Left lobe of liver (tissue), 2 donors: ENCODE measurements around the gene GALNT2. TPM values are rescaled to one million over a fixed set of nuclear protein-coding genes. Genes with fewer than 3 reads are reported as not detected.

Experiments
- ATAC-seq: fragments of 200-7000 bp; cut with Tn5 transposase; one replicate; pipeline ENCODE4 v1.9.1; 2020; ENCODE audit warnings: mild to moderate bottlenecking, moderate library complexity
- DNase-seq: peaks from one replicate; pipeline ENCODE4 v3.0.0-alpha.2; 2020; ENCODE audit warnings: low spot score
- total RNA-seq: library from RNA; stranded (reverse); gene quantifications from one replicate; pipeline ENCODE4 v1.2.1, GENCODE V29; 2021
- donor health status: DM: no; HTN: no; CAD: no; lungs with moderate emphysema.
- donor health status: DM: no; HTN: yes; CAD: no.

The GALNT2 gene
- total RNA-seq, 1 donor from 2014 or later, result 83.7 TPM

DNA sequence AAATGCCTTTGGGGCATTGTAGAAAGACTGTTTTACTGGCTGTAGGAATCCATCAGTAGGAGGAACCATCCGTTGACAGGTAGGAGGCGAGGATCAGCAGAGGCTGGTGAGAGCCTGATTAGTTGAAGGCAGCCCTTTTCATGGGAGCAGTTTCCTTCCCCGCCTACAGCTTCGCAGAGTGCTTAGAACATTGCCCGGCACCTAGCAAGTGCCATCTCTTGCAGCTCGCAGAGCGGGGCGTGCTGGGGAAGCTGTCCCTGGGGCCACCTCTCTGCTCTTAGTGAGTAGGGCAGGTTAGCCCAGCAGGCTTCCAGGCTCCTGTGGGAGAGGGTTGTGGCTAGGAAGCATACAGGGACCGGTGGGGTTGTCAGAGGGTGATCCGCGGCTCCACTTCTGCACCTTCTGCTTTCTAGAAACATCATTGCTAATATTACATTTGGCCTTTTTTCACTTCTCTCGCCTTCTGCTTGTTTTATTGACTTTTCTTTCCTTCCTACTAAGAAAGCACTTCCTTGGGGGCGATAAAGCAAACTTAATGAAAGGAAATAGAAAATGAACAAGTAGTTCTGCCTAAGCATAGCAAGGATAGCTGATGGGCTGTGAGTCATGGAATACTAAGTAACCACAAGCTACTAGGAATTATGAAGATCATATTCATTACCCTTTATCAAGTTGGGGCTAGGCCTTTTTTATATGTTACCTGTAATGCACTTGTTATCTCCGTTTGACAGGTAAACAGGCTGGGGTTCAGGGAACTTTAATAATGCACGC, 176.7 kb downstream of the GALNT2 start:
- ATAC-seq (no peak), DNase-seq (no peak)

DNA sequence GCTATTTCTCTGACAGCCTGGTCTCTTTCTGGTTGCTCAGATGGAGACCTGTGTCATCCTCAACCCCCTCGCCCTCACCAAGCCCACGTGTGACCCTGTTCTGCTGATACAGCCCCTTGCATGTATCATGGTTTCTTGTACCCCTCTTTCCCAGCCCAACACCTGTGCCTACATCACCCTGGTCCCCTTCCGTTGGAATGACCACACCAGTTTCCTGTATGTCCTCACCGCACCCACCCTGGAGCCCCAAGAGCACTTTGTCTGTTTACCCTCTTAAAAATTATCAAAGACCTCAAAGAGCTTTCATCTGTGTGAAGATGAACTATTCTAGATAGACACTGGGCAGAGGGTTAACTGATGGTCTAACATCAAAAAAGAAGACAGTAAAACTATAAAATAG, 179.5 kb downstream of the GALNT2 start:
- ATAC-seq (no peak), DNase-seq (no peak)

DNA sequence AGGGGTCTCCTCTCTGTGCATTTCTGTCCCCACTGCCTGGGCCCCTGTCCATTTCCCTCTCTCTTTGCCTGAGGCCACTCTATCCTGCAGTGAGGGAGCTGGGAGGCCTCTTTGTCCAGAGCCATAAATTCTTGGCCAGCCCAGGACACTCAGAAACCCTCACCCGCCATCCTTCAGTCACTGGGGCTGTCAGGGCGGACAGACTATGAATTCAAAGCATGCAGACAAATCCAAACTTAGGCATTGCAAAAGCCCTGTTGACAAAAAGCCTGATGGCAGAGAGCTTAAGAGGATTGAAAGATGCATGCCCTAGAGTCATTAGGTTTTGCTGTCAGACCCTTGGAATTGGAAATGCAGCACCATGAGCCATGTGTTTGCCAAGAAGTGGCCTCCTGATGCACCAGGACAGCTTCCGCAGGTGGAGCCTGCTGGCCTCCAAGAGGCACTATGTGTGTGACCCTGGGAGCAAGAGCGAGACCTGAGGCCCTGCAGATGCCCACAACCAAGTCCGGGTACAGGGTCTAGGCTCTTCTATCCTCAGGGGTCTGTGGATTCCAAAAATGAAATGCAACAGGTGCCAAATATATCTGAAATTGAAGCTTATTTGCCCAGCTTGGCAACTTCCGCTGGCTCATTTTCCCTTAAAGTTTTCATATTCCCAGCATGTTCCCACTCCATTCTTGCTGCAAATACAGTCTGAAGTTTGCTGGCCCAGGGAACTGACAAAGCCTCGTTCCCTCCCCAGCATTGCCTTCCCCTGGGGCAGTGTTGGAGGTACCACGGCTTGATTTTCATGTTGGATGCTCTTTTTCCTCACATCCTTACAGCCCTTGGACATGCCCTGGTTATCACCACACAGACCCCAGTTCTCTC, 181.2 kb downstream of the GALNT2 start:
- no peak for ATAC-seq
- DNase-seq, result no peak

DNA sequence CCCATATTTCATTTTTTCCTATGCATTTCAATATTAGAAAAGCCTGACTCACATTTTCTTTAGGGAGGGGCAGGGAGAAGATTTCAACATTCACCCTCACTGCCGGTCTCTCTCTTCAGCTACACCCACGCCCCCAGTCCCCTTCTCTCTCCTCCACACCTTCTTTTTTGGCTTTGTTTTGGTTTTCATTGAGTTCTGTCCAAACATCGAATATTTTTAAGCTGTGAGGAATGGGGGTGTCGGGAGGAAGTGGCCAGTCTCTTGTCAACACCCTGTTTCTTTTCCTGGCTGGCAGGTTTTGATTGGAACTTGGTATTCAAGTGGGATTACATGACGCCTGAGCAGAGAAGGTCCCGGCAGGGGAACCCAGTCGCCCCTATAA, 181.8 kb downstream of the GALNT2 start:
- ATAC-seq (no peak), DNase-seq (no peak)

DNA sequence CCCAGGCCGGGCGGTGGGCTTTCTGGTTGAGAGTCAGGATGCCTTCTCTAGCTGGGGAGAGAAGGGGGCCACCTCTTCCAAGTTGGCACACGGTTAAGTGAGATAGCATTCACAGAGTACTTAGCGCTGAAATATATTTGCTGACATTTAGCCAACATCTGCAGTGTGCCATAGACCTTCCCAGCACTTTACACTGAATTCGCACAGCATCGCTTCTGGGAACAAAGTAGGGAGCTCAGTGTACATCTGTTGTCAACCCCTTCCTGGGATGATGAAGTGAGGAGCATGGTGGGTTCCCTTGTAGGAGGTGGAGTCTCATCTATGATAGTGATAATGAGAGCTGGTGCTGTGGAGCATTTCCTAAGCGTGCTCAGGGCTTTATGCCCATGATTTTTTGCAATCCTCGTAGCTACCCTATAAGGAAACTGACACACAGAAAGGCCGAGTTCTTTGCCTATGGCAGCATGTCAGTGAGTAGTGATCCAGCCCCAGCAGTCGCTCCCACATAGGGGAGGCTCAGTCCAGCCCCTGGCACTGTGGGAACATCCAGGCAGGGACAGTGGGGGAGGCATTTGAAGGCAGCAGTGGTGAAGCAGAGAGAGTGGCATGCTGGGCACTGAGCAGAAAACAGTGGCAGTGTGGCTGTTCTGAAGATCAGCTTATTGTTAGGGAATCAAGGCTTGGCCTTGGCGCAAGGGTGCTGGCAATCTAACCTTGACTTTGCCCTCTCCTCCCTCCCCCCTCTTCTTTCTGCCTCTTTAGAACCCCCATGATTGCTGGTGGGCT, 182.8 kb downstream of the GALNT2 start:
- DNase-seq, result no peak
- no peak for ATAC-seq

DNA sequence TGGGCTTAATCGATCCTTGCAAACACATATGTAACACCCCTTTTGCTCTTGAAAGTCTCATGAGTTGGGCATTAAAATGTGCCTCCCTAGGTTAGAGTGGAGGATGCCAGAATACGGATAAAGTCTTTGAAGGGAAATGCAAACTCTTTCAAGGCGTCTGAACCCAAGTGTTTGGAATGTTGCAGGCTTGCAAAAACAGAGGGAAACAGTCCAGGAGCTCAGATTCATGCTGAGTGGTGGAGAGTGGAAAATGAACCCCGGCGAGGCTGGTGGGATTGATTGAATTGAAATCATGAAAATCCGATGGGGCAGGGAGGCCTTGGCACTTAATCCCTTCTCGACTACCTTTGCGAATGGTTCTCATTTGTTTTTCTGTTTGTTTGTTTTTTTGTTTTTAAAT, 183.6 kb downstream of the GALNT2 start:
- DNase-seq (no peak), ATAC-seq (no peak)

DNA sequence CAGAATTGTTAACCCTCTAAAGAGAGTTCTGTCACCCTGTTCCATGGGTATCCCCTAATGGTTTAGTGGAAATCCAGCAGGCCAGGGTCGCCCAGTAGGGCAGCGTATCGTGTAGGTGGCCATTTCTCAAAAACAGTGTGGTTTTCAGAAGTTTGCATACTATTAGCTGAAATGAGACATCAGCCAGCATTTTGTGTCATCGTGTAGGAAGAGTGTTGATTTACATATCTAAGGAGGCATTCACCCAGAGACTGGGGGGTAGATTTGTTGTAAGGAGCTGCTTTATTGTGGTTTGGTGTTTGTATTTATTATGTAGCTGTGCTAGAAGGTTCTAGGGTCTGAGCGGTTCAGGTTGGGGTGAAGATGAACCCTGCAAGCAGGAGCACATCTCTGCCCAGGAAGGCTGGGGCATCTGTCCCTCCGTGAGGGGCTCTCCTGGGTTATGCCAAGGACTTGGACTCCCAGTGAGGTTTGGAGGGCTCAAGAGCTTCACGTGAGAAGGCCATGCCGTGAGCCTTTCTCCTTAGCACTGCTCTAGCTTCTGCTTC, 184.7 kb downstream of the GALNT2 start:
- no peak for ATAC-seq

DNA sequence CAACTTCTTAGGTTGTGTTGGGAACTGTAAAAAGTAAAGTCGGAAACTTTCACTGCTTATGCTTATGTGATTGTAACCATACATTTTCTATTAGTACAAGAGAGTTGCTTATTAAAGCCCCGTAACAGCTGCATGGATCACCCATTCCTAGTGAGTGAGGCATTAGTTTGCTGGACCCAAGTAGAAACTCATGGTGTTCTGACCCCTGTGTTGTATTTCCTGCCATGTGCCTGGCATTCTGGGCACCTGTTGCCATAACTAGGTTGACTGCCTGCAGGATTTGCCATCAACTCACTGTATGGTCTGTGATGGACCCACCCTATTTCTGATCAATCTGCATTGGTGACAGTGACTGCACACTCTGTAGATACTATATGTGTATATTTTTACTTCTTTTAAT, 186.1 kb downstream of the GALNT2 start:
- ATAC-seq, result no peak
- no peak for DNase-seq

More for the DNA sequence above, 184.7 kb downstream of the GALNT2 start:
- DNase-seq, result no peak

DNA sequence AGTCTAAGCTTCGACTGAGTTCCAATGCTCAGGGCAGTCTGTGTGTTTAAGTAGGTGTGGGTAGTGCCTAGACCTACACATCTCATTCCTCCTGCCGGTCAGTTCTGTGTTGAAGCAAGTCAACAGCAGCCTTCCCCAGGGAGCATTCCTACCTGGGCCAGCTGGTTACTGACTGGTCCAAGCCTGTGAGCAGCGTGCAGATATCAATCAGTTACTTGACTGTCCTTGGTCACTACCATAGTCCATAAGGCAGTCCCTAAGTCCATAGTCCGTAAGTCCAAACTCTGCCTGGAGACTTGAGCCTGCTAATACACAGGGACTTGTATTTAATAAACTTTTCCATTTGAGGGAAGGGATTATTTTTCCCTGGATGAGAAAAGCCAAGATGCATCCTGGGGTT, 187.2 kb downstream of the GALNT2 start:
- ATAC-seq, result peak; percentile 82
- DNase-seq, result no peak

DNA sequence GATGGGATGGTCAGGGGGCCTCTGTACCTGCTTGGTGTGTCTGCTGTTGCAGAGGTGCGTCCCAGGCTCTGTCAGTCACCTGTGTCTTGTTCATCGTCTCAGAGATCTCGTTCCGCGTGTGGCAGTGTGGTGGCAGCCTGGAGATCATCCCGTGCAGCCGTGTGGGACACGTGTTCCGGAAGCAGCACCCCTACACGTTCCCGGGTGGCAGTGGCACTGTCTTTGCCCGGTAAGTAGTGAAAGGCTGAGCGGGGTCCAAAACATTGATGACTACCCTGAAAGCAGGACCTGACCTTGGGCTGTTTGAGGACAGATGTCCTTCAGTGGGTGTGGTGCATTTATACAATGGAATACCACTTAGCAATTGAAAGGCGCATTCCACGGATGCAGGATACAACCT, 188.1 kb downstream of the GALNT2 start:
- no peak for ATAC-seq
- DNase-seq, result no peak

DNA sequence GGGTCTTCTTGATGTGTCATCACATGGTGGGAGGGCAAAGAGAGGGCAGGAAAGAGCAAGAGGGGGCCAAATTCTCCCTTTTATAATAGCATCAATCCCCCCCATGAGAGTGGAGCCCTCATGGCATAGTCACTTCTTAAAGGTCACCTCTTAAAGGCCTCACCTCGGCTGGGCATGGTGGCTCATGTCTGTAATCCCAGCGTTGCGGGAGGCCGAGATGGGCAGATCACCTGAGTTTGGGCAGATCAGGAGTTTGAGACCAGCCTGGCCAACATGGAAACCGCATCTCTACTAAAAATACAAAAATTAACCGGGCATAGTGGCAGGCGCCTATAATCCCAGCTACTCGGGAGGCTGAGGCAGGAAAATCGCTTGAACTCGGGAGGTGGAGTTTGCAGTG, 189.0 kb downstream of the GALNT2 start:
- ATAC-seq, result no peak
- DNase-seq, result no peak

DNA sequence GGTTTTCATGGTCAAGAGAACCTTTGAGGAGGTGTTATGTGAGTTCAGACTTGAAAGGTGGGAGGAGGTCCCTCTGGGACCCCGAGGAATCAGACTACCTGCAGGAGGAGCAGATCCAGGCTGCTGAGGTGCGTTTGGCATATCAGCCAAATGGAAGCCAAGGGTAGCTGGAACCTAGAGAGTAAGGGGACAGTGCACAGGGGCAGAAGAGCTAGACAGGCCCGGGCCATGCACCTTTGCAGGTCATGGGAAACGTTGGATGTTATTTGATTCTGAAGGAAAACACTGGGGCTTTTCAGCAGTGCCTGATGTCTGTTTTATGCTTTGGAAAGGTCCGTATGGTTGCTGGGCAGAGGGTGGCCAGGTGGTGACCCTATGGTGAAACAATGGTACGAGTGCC, 189.9 kb downstream of the GALNT2 start:
- ATAC-seq (no peak), DNase-seq (no peak)

DNA sequence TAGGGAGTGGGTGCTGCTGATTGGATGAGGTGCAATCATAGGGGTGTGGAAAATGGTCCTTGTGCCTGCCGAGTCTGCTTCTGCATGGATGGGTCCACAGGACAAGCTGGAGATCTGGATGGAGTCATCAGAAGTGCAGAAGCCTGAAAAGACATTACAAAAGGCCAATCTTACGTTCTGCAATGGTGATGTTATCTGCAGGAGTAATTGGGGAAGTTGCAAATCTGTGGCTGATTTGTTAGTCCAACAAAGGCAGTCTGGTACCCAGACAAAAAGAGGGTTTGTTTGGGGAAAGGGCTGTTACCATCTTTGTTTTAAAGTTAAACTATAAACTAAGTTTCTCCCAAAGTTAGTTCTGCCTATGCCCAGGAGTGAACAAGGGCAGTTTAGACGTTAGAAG, 192.6 kb downstream of the GALNT2 start:
- no peak for DNase-seq
- ATAC-seq, result no peak

DNA sequence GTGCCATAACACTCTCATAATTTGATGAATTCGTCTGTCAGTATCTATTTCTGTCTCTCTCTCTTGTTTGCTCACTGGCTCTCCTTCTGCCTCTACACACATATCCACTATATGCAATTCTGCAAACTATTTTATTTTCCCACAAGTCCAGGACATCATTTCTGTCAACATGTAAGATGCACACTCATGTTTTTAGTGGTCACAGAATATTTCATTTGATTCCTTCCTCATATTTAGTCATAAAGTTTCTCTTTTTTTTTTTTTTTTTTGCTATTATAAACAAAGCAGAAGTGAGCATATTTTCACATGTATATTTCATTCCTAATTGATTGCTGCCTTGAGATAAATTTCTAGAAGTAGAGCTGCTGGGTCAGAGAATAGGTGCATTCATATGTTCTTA, 193.8 kb downstream of the GALNT2 start:
- no peak for DNase-seq
- ATAC-seq, result no peak

DNA sequence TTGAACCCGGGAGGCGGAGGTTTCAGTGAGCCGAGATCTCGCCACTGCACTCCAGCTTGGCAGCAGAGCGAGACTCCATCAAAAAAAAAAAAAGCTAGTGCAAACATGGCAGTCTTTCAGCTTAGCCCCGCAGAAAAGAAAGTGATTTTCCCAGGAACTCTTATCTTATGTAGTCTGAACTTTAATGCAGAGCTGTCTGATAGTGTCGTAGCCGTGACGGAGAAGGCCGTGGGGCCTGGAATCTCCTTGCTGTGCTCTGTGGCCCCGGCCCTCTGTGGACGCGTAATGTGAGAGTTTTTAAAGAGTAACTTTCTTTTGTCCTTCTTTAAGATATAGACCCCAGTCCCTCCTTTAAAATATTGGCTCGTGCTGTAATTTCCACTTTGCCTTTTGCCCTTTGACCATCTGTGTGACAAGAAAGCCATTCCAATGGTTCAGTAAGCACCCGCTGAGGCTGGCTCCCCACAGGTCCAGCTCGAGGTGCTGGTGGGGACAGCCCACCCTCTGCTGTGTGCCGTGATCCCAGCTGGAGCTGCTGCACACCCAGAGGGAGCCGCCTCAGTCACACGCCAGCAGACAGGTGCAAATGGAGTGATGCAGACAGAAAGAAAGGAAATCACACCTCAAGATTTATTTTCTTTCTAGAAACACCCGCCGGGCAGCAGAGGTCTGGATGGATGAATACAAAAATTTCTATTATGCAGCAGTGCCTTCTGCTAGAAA, 195.1 kb downstream of the GALNT2 start:
- DNase-seq (peak; percentile 5), ATAC-seq (no peak)

DNA sequence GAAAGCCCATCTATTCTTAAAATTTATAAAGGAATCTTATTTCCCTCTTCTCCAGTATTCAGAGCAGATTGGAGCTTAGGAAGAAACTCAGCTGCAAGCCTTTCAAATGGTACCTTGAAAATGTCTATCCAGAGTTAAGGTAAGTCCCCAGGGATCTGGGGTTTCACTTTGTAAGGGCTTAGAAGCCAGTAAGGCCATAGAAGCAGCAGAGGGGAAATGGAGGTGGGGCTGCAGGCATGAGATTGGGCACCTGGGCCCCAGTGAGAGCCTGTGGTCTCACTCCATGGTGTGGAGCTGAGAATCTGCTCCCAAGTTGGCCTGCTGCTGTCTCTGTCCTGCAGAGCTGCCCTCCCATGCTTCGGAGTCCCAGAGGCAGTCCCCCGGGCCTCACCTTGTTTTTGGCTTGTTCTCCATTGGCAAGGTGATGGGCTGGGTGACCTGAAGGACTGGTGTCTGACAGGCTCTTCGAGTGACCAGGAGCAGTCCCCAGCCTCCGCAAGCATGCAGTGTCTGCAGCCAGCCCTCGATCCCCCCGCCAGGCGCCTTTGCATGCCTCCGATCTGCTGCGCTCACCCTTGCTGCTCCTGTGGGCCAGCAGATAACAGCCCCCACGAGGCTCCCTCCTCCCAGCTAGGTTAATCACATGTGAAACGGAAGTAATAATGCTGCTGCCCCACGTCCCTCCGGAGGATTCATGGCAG, 196.0 kb downstream of the GALNT2 start:
- peak; percentile 35 for DNase-seq

DNA sequence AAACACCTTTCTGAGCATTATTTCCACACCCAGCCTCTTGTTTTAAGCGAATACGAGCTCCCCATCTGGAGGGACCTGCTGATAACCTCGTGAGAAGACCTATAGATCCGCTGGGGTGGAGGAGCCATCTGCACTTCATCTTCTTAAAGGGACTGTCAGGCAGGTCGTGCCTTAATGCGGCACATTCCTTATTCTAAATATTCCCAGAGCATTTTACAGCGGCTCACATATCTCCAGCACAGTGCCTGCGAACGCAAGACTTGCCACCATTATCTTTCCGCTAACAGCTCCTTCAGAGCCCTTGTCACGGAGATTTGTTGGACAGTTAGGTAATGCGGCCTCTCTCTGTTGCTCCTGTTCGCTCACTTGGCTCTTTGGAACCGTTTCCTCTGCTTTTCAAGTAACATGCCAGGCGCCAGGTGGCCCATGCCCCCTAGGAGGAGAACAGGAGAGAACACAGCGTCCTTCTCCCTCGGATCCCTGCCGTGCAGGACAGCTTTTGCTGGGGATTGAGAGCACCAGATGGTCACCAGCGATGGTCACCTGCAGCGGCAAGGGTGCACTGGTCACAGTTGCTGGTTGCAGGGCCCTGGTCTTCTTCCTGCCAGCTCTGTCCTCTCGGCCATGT, 196.6 kb downstream of the GALNT2 start:
- DNase-seq, result peak; percentile 7
- no peak for ATAC-seq

More for the DNA sequence above, 196.0 kb downstream of the GALNT2 start:
- no peak for ATAC-seq

DNA sequence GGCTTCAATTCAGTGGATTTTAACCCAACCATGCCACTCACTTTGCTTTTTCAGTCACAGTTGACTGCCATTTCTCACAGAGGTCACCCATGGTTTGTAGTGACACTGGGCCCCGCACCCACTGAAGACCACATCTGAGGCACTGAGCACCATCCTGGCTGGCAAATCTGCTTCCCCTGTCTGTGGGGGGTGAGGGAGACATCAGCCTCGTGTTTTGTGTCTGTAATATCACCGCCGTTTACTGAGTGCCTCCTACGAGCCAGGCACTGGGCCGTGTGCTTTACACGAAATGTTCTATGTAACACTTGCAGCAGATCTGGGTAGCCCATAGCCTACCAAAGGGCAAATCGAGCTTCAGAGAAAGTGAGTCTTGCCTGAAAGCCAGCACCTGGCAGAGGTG, 197.3 kb downstream of the GALNT2 start:
- ATAC-seq (no peak), DNase-seq (no peak)
